Sigmoid colon (tissue), 3 donors: ENCODE results near the gene SNX11.

Source experiments
- POLR2A ChIP-seq, 2 donors: fragments of 450-650 bp; IDR thresholded peaks; one replicate each; pipeline ENCODE4 v1.6.1; 2016; ENCODE audit warnings: antibody characterized with exemption in 2 of 2, mild to moderate bottlenecking in 2 of 2, moderate library complexity in 2 of 2
- TF ChIP-seq, protein P1 (sequence below), 4 experiments: fragments of 450-650 bp in 3 of 4; fragments of 200-600 bp in 1 of 4; IDR thresholded peaks; one replicate each; pipeline ENCODE4 v1.5.1; 2016 to 2019; ENCODE audit warnings: antibody characterized with exemption in 4 of 4, mild to moderate bottlenecking in 3 of 4, moderate library complexity in 2 of 4

DNA sequence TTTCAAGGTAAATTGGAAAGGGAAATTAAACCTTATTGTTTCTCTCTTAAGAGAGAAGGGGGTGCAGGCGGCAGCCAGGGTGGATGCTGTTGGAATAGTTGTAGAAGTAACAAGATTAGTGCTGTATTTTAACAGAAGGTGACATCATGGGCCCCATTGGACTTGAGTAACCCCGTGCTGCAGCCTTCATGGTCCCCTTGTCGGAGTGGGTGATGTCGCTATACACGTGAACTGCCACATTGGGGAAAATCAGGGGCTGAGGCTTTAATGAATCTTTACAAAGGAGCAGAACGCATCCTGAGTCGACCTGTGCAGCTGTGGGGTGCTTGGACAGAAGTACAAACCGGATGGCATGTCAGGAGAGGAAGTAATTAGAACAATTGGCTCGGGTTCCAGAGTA lies 3.2 kb downstream of the SNX11 start:
- TF ChIP-seq, protein P1, sequence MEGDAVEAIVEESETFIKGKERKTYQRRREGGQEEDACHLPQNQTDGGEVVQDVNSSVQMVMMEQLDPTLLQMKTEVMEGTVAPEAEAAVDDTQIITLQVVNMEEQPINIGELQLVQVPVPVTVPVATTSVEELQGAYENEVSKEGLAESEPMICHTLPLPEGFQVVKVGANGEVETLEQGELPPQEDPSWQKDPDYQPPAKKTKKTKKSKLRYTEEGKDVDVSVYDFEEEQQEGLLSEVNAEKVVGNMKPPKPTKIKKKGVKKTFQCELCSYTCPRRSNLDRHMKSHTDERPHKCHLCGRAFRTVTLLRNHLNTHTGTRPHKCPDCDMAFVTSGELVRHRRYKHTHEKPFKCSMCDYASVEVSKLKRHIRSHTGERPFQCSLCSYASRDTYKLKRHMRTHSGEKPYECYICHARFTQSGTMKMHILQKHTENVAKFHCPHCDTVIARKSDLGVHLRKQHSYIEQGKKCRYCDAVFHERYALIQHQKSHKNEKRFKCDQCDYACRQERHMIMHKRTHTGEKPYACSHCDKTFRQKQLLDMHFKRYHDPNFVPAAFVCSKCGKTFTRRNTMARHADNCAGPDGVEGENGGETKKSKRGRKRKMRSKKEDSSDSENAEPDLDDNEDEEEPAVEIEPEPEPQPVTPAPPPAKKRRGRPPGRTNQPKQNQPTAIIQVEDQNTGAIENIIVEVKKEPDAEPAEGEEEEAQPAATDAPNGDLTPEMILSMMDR (IDR thresholded peaks at IDR 0.05): no peak
- TF ChIP-seq POLR2A (IDR thresholded peaks at IDR 0.05): no peak
